ENCODE results near the gene PPP1R12C. TPM values are rescaled to one million over a fixed set of nuclear protein-coding genes. Genes with fewer than 3 reads are reported as not detected.

PPP1R12C gene
- total RNA-seq, 1 experiment from 2014 or later = 136 TPM

GRCh38 chr19:55041627-55042343 is 75.7 kb downstream of the PPP1R12C start:
- CTCF ChIA-PET = no interaction called here

GRCh38 chr19:55041244-55041626 is 76.2 kb downstream of the PPP1R12C start:
- Histone ChIP-seq H3K27ac (ENCODE audit: low read length) (no peak overlapping the region), H2AFZ (ENCODE audit: low read length) (no peak overlapping the region), H3K27me3 (ENCODE audit: low read length) (no peaks in the 10 kb centered on the region), H3K4me3 (ENCODE audit: low read length) (no peak overlapping the region), H3K9me3 (ENCODE audit: low read length) (no peaks in the 10 kb centered on the region), H3K4me1 (ENCODE audit: insufficient read depth, low read length) (no peaks in the 10 kb centered on the region), H4K20me1 (ENCODE audit: low read length) (no peaks in the 10 kb centered on the region), H3K4me2 (ENCODE audit: low read length) (no peak overlapping the region), H3F3A (ENCODE audit: low read length, unreplicated experiment) (no peaks in the 10 kb centered on the region), H3K79me2 (ENCODE audit: low read length) (no peaks in the 10 kb centered on the region), H3K36me3 (ENCODE audit: low read depth, low read length) (peaks cover 32% of the 10 kb centered on the region), H3K9ac (ENCODE audit: low read length) (no peak overlapping the region), H3K9me2 (replicated peaks; ENCODE audit: low read length) (no peaks in the 10 kb centered on the region)
- TF ChIP-seq, protein P1, sequence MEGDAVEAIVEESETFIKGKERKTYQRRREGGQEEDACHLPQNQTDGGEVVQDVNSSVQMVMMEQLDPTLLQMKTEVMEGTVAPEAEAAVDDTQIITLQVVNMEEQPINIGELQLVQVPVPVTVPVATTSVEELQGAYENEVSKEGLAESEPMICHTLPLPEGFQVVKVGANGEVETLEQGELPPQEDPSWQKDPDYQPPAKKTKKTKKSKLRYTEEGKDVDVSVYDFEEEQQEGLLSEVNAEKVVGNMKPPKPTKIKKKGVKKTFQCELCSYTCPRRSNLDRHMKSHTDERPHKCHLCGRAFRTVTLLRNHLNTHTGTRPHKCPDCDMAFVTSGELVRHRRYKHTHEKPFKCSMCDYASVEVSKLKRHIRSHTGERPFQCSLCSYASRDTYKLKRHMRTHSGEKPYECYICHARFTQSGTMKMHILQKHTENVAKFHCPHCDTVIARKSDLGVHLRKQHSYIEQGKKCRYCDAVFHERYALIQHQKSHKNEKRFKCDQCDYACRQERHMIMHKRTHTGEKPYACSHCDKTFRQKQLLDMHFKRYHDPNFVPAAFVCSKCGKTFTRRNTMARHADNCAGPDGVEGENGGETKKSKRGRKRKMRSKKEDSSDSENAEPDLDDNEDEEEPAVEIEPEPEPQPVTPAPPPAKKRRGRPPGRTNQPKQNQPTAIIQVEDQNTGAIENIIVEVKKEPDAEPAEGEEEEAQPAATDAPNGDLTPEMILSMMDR (conservative IDR thresholded peaks at IDR 0.05; ENCODE audit: low read depth, low read length) = no peak
- TF ChIP-seq EZH2phosphoT487 (IDR thresholded peaks at IDR 0.05; ENCODE audit: borderline replicate concordance, low read length) = no peak
- no peak for TF ChIP-seq EZH2 (IDR thresholded peaks at IDR 0.05; ENCODE audit: low read length, unreplicated experiment)
- ChIA-PET CTCF (no interaction called here), POLR2A (ENCODE audit: unreplicated experiment) (no interaction called here)
- BruUV-seq (replicated peaks) = no TSS peak
- no peak for DNase-seq
- no peak for ATAC-seq
- intact Hi-C loops (cut with micrococcal nuclease) = no loop called here

More at GRCh38 chr19:55041627-55042343, 75.7 kb downstream of the PPP1R12C start:
- Histone ChIP-seq H4K20me1 (ENCODE audit: low read length) (no peaks in the 10 kb centered on the region), H3K4me1 (ENCODE audit: insufficient read depth, low read length) (no peaks in the 10 kb centered on the region), H3K9me3 (ENCODE audit: low read length) (no peaks in the 10 kb centered on the region), H3K4me3 (ENCODE audit: low read length) (no peak overlapping the region), H3K4me2 (ENCODE audit: low read length) (no peak overlapping the region), H2AFZ (ENCODE audit: low read length) (no peak overlapping the region), H3F3A (ENCODE audit: low read length, unreplicated experiment) (no peaks in the 10 kb centered on the region), H3K9ac (ENCODE audit: low read length) (no peak overlapping the region), H3K27ac (ENCODE audit: low read length) (no peak overlapping the region), H3K79me2 (ENCODE audit: low read length) (no peaks in the 10 kb centered on the region), H3K27me3 (ENCODE audit: low read length) (no peaks in the 10 kb centered on the region), H3K9me2 (replicated peaks; ENCODE audit: low read length) (no peaks in the 10 kb centered on the region), H3K36me3 (ENCODE audit: low read depth, low read length) (peaks cover 35% of the 10 kb centered on the region)
- ATAC-seq = no peak
- DNase-seq = no peak
- POLR2A ChIA-PET (ENCODE audit: unreplicated experiment) = no interaction called here
- intact Hi-C loops (cut with micrococcal nuclease) = no loop called here
- TF ChIP-seq EZH2 (IDR thresholded peaks at IDR 0.05; ENCODE audit: low read length, unreplicated experiment) (no peak), EZH2phosphoT487 (IDR thresholded peaks at IDR 0.05; ENCODE audit: borderline replicate concordance, low read length) (no peak)
- TF ChIP-seq, protein P1 (conservative IDR thresholded peaks at IDR 0.05; ENCODE audit: low read depth, low read length) = no peak
- TSS peak; percentile 8 for BruUV-seq (replicated peaks)

Small RNAs within 50 kb of the gene (microRNA-seq; reads per million reads assigned to microRNA genes)
- gene MIR7975 (ENCODE audit: unreplicated experiment) = not detected

Other genes starting within 250 kb of the PPP1R12C start
- not detected in 2 replicates for gene FCAR, start 243.4 kb downstream of the PPP1R12C start, total RNA-seq (2014; rRNA removed)
- gene NCR1, start 211.5 kb downstream of the PPP1R12C start, total RNA-seq (2014; rRNA removed) = not detected in 2 replicates
- gene NLRP7, start 170.1 kb downstream of the PPP1R12C start, total RNA-seq (2014; rRNA removed) = not detected in 2 replicates
- gene NLRP2, start 151.3 kb downstream of the PPP1R12C start, total RNA-seq (2014; rRNA removed) = not detected in 2 replicates
- gene GP6, start 79.4 kb downstream of the PPP1R12C start, total RNA-seq (2014; rRNA removed) = 0.58 TPM in 1 of 2 replicates, not detected in the other
- 80.4 and 85.7 TPM in 2 replicates for gene RDH13, start 54.5 kb downstream of the PPP1R12C start, total RNA-seq (2014; rRNA removed)
- 75.3 and 75.8 TPM in 2 replicates for gene EPS8L1, start 41.8 kb downstream of the PPP1R12C start, total RNA-seq (2014; rRNA removed)
- 266 and 317 TPM in 2 replicates for gene TNNT1, start 31.6 kb upstream of the PPP1R12C start, total RNA-seq (2014; rRNA removed)
- 32.4 and 40.1 TPM in 2 replicates for gene TNNI3, start 40.1 kb upstream of the PPP1R12C start, total RNA-seq (2014; rRNA removed)
- 30.0 and 45.7 TPM in 2 replicates for gene DNAAF3, start 49.0 kb upstream of the PPP1R12C start, total RNA-seq (2014; rRNA removed)
- gene SYT5, start 62.7 kb upstream of the PPP1R12C start, total RNA-seq (2014; rRNA removed) = 0.40 and 2.5 TPM in 2 replicates
- 8.1 and 10.9 TPM in 2 replicates for gene PTPRH, start 91.9 kb upstream of the PPP1R12C start, total RNA-seq (2014; rRNA removed)
- 11.1 and 11.8 TPM in 2 replicates for gene TMEM86B, start 111.1 kb upstream of the PPP1R12C start, total RNA-seq (2014; rRNA removed)
- gene PPP6R1, start 141.4 kb upstream of the PPP1R12C start, total RNA-seq (2014; rRNA removed) = 159 and 221 TPM in 2 replicates
- gene HSPBP1, start 162.5 kb upstream of the PPP1R12C start, total RNA-seq (2014; rRNA removed) = 122 and 148 TPM in 2 replicates
- gene BRSK1, start 166.4 kb upstream of the PPP1R12C start, total RNA-seq (2014; rRNA removed) = 5.1 and 8.7 TPM in 2 replicates
- gene TMEM150B, start 207.7 kb upstream of the PPP1R12C start, total RNA-seq (2014; rRNA removed) = not detected in 2 replicates
- gene KMT5C, start 222.2 kb upstream of the PPP1R12C start, total RNA-seq (2014; rRNA removed) = 21.9 and 36.6 TPM in 2 replicates
- 0.80 and 2.4 TPM in 2 replicates for gene COX6B2, start 237.1 kb upstream of the PPP1R12C start, total RNA-seq (2014; rRNA removed)
- not detected in 2 replicates for gene GARIN5B, start 245.6 kb upstream of the PPP1R12C start, total RNA-seq (2014; rRNA removed)